Sigmoid colon (tissue), 7 donors: ENCODE measurements around the gene NSUN7. TPM values are rescaled to one million over a fixed set of nuclear protein-coding genes. Genes with fewer than 3 reads are reported as not detected.
A peak's percentile ranks its signal among the peaks of the same experiment; 100 is the strongest.

ENCODE experiments used
- DNase-seq: peaks from one replicate; pipeline ENCODE4 v3.0.0-alpha.2; 2019
- H3K27ac ChIP-seq, 4 donors: fragments of 200-600 bp; sonication (generic); one replicate each; pipeline ENCODE4 v1.5.1; 2016 to 2019; ENCODE audit warnings: mild to moderate bottlenecking in 1 of 4
- H3K27me3 ChIP-seq, 3 donors: fragments of 200-600 bp; sonication (generic); one replicate each; pipeline ENCODE4 v1.5.1; 2019; ENCODE audit warnings: mild to moderate bottlenecking in 1 of 3
- H3K36me3 ChIP-seq, 4 donors: fragments of 200-600 bp; sonication (generic); one replicate each; pipeline ENCODE4 v1.5.1; 2016 to 2019
- H3K4me1 ChIP-seq, 4 donors: fragments of 200-600 bp; sonication (generic); one replicate each; pipeline ENCODE4 v1.5.1; 2017 to 2019
- H3K4me3 ChIP-seq, 4 donors: fragments of 200-600 bp; sonication (generic); one replicate each; pipeline ENCODE4 v1.5.1; 2017 to 2019; ENCODE audit warnings: mild to moderate bottlenecking in 2 of 4, moderate library complexity in 1 of 4
- H3K9me3 ChIP-seq, 4 donors: fragments of 200-600 bp in 3 of 4; sonication (generic) in 3 of 4; one replicate each; pipeline versions ENCODE4 v1.5.1 to v1.6.1; 2013 to 2019
- CTCF ChIP-seq, 4 experiments: fragments of 450-650 bp in 3 of 4; fragments of 200-600 bp in 1 of 4; IDR thresholded peaks; one replicate each; pipeline ENCODE4 v1.5.1; 2016 to 2019; ENCODE audit warnings: antibody characterized with exemption in 4 of 4, mild to moderate bottlenecking in 3 of 4, moderate library complexity in 2 of 4
- EP300 ChIP-seq, 4 donors: sonication (generic); formaldehyde crosslinking; IDR thresholded peaks; one replicate each; pipeline ENCODE4 v1.6.1; 2017; ENCODE audit warnings: antibody characterized with exemption in 4 of 4
- POLR2A ChIP-seq, 2 donors: fragments of 450-650 bp; IDR thresholded peaks; one replicate each; pipeline ENCODE4 v1.6.1; 2016; ENCODE audit warnings: antibody characterized with exemption in 2 of 2, mild to moderate bottlenecking in 2 of 2, moderate library complexity in 2 of 2
- POLR2AphosphoS5 ChIP-seq, 4 donors: sonication (generic); formaldehyde crosslinking; IDR thresholded peaks; one replicate each; pipeline ENCODE4 v1.6.1; 2017; ENCODE audit warnings: antibody characterized with exemption in 4 of 4
- WGBS, 2 donors: extraction: QIAGEN DNeasy Blood & Tissue Kit; methylation state at CpG; one replicate each; pipeline ENCODE4 v1.1.7; 2013; 5-methylcytosine and 5-hydroxymethylcytosine counted together
- intact Hi-C: fragments of 100-400 bp; cut with DNase I; formaldehyde crosslinking; loops from one replicate; pipeline ENCODE4 v1.15.1; 2023
- polyA plus RNA-seq, 3 donors: library from polyadenylated mRNA; stranded (reverse); fragments of 200-250 nt; gene quantifications; one replicate each; pipeline ENCODE4 v1.2.3, GENCODE V29; 2013
- total RNA-seq, 4 donors: library from RNA; depleted of rRNA; stranded (reverse); fragments of >200 nt; gene quantifications; one replicate each; pipeline ENCODE4 v1.1.0, GENCODE V29; 2016
- donor health status: healthy with polysubstance abuse.
- donor health status: Bipolar disorder and iron deficiency.
- donor health status: healthy.

The NSUN7 gene
- total and polyA plus RNA-seq, 7 donors, result 1.4 to 7.5 (median 3.6) TPM

- DNase-seq, result no peak
- TF ChIP-seq CTCF (IDR thresholded peaks at IDR 0.05) (no peak), POLR2A (IDR thresholded peaks at IDR 0.05) (no peak), POLR2AphosphoS5 (IDR thresholded peaks at IDR 0.05) (no peak), EP300 (IDR thresholded peaks at IDR 0.05) (no peak)
- intact Hi-C loops, result loop anchor here (5.0 kb wide), 2 partner anchors 57 to 93 kb away; partner anchors contain the start of gene NSUN7
- no peaks in the 10 kb centered on the region for H3K27me3 ChIP-seq
- H3K9me3 ChIP-seq, result no peaks in the 10 kb centered on the region
- no peak overlapping the region for H3K27ac ChIP-seq
- no peak overlapping the region for H3K4me3 ChIP-seq
- WGBS, 2 donors, result 77 to 93% methylated on average over 10 of the region's 10 CpGs
- H3K4me1 ChIP-seq, result peaks cover 0 to 29% (median 13%) of the 10 kb centered on the region in 4 donors
- H3K36me3 ChIP-seq, result peaks cover 0 to 4% (median 0%) of the 10 kb centered on the region in 4 donors
Measured at GRCh38 chr4:40840255-40840984, 90.7 kb downstream of the NSUN7 start.

- H3K27ac ChIP-seq, result no peak overlapping the region
- H3K4me1 ChIP-seq, result peaks cover 0 to 29% (median 13%) of the 10 kb centered on the region in 4 donors
- no peak overlapping the region for H3K4me3 ChIP-seq
- 80 to 94% methylated on average over 7 of the region's 7 CpGs for WGBS, 2 donors
- intact Hi-C loops, result loop anchor here (5.0 kb wide), 2 partner anchors 56 to 94 kb away; partner anchors contain the start of gene NSUN7
- peak; percentile 66 for DNase-seq
- TF ChIP-seq CTCF (IDR thresholded peaks at IDR 0.05) (peak in 2 of 4 experiments; percentile 10 to 44), POLR2A (IDR thresholded peaks at IDR 0.05) (no peak)
- H3K27me3 ChIP-seq, result no peaks in the 10 kb centered on the region
- peaks cover 0 to under 1% (median 0%) of the 10 kb centered on the region in 4 donors for H3K36me3 ChIP-seq
- H3K9me3 ChIP-seq, result no peaks in the 10 kb centered on the region
Measured at GRCh38 chr4:40840985-40841571, 91.3 kb downstream of the NSUN7 start.

- WGBS, 2 donors, result 78 to 86% methylated on average over 13 of the region's 13 CpGs
- H3K36me3 ChIP-seq, result no peaks in the 10 kb centered on the region
- H3K27me3 ChIP-seq, result no peaks in the 10 kb centered on the region
- intact Hi-C loops, result loop anchor here (5.0 kb wide), 2 partner anchors 55 to 95 kb away; partner anchors contain the start of gene NSUN7
- DNase-seq, result peak; percentile 71
- H3K27ac ChIP-seq, result peak overlapping the region in 2 of 4 donors; percentile 19 to 25
- TF ChIP-seq POLR2A (IDR thresholded peaks at IDR 0.05) (no peak), POLR2AphosphoS5 (IDR thresholded peaks at IDR 0.05) (peak in 2 of 4 donors; percentile 7 to 20)
- H3K4me1 ChIP-seq, result peaks cover 0 to 22% (median 7%) of the 10 kb centered on the region in 4 donors
- H3K4me3 ChIP-seq, result no peak overlapping the region
- no peaks in the 10 kb centered on the region for H3K9me3 ChIP-seq
Measured at GRCh38 chr4:40842318-40842717, 92.6 kb downstream of the NSUN7 start.

GRCh38 chr4:40842725-40843423 lies 93.1 kb downstream of the NSUN7 start:
- no peaks in the 10 kb centered on the region for H3K9me3 ChIP-seq
- H3K27me3 ChIP-seq, result no peaks in the 10 kb centered on the region
- peaks cover 0 to 16% (median 4%) of the 10 kb centered on the region in 4 donors for H3K4me1 ChIP-seq
- peak; percentile 13 for DNase-seq
- no peak overlapping the region for H3K4me3 ChIP-seq
- 71 to 76% methylated on average over 14 of the region's 14 CpGs for WGBS, 2 donors
- H3K36me3 ChIP-seq, result no peaks in the 10 kb centered on the region
- peak overlapping the region in 1 of 4 donors; percentile 19 for H3K27ac ChIP-seq
- intact Hi-C loops, result loop anchor here (5.0 kb wide), 2 partner anchors 54 to 96 kb away; partner anchors contain the start of gene NSUN7
- no peak for TF ChIP-seq POLR2A (IDR thresholded peaks at IDR 0.05)
- no peak for TF ChIP-seq CTCF (IDR thresholded peaks at IDR 0.05)
- TF ChIP-seq EP300 (IDR thresholded peaks at IDR 0.05), result no peak
- TF ChIP-seq POLR2AphosphoS5 (IDR thresholded peaks at IDR 0.05), result no peak
